ENCODE results near the gene CASK.

Gene CASK

GRCh38 chrX:41923211-41923977, at the start of gene CASK:
Gene CASK, minus strand, starts transcription at chrX:41923554. Its CDS starts 566 bp downstream, at chrX:41922988.
- DNase-seq = peak; percentile 74 to 80

DNA sequence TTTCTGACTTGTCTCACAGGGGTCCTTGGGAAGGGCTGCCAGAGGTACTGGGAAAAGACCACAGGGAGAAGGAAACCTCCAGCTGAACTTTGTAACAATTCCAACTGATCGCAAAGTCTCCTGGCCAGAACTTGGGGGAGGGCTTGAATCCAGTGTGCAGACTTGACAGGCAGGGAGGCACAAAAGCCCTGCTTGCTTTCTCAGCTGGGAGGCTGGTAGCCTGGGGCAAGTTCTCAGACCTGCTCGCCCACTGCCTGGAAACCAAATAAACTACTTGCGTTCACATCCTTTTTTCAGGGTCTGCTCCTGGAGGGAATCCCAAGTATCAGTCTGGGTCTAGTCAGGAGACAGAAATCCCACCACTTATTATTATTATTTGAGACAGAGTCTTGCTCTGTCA, 48.0 kb upstream of the CASK start:
- no peak for DNase-seq

DNA sequence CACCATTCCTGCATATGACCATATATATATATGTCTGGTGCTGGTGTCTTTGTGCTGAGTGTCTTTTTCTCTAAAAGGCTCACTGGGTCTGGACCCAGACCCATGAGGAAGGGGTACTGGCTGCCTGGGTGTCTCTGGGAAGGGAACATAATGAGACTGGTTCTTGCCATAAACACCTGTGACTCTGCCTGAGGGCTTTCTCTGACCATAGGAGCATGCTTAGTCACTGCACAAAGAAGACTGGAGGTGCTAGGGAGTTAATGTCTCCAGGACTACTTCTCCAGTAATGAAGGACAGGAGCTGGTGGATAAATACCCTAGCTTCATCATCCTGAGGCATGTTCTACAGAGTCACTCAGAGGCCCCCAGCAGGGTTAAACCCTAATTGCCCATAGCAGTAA, 47.1 kb upstream of the CASK start:
- DNase-seq = no peak

DNA sequence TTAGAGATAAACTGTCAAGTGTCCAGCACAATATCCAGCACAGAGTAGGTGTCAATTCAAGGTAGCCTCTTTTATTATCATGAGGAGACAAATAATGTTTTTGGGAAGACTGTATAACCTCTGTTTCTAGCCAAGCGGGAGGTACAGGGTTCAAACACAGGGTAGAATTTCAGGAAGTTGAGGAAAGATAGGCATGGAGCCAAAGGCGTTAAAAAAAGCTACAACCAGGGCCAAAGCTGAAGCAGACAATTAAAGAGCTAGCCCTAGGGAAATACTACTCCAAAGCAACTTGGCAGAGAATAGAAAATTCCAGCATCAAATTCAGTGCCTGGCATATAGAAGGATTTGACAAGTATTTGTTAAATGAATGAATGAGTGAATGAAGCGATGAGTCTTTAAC, 40.0 kb upstream of the CASK start:
- DNase-seq = no peak

DNA sequence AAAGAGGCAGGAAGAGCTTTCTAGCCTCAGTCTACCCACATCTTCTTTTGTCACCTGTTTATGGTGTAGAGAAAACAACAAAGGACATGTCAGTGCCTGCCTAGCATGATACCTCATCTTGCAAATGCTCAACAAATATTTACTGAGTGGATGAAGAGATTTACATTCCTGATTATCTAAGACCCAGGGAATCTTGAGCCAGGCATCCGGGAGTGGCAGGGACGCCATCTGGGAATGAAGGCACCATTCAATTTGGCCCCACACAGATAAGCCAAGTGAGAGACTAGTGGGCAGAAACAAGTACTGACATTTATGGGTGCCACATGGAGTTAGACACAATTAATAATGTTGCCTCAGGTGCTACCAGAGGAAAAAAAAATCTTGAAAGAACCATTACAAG, 36.8 kb upstream of the CASK start:
- no peak for DNase-seq

- no peak for DNase-seq
These were observed 35.5 kb upstream of the CASK start for GRCh38 chrX:41958861-41959260.

DNA sequence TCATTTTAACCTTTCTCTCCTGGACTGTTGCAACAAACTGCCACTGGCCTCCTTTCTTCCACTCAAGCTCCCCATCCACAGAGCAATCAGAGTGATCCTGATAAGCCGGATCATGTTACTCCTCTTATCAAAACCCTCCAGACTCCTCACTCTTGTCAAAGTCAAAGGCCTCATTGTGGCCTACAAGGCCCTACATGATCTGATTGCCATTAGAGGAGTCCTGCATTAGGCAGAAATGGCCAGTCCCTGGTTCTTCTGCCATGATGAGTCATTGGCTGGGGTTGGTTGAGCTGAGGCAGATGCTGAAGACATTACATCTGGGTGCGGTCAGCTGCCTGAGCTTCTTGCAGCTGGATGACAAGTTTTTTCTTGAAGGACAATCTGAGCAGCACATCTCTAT, 32.7 kb upstream of the CASK start:
- no peak for DNase-seq

DNA sequence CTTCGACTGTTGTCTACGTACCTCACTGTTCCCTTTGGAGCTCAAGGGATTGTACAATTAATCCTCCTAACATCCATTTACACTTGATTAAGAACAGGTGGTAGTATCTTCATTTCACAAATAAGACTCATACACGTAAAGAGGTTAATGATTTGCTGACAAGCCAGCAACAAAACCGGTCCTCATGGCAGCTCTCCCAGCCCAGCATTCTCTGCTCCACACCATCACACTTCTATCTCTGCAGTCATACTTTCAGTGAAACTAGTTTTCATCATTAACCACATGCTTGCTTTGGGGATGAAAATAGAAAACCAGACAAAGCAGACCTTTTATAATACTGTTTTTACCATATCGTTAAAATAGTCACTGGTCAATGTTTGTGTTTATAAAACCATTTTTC, 28.7 kb upstream of the CASK start:
- DNase-seq = no peak

GRCh38 chrX:41946989-41947612, 23.7 kb upstream of the CASK start:
- DNase-seq = no peak

DNA sequence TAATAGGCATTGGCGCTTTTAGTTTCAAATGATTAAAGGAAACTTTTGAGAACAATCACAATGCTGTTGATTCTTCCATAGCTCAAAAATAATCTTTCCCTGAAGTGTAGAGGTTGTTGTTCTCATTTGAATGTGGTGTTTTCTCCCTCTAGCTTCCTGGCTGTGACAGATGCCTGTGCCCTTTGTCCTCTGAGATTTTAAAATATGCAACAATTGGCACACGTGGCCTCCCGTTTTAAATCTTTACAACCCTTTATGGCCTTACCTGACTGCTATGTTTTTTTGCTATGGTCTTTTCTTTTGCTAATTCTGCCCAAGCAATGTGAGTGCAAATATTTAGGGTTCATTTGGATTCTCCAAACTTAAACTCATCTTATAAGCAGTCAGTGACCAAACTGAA, 22.9 kb upstream of the CASK start:
- DNase-seq = no peak

- DNase-seq = no peak
These were observed 12.5 kb upstream of the CASK start for GRCh38 chrX:41935832-41936231.

DNA sequence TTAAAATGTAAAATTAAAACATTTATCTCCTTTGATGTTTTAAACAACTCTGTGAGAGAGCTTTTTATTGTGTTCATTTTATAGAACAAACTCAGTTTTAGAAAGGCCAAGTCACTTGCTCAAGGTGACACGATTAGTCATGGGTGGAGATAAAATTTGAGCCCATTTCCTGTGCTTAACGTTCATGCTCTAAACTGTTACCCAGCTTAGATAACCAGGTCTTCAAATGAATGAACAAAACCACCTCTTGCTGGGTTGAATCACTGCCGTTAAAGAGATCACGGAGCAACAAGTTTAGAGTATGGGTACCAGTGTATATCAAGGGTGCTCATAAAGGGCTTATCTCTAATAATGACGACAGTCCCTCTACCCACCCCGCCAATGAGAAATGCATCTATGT, 10.2 kb upstream of the CASK start:
- no peak for DNase-seq

DNA sequence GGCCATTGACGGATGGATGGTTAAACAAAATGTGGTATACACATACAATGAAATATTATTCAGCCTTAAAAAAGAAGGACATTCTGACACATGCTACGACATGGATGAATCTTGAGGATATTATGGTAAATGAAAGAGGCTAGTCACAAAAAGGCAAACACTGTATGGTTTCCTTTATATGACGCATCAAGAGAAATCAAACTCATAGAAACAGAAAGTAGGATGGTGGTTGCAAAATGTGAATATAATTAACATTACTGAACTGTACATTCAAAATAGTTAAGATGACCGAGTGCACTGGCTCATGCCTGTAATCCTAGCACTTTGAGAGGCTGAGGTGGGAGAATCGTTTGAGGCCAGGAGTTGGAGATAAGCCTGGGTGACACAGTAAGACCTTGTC, 9.5 kb upstream of the CASK start:
- no peak for DNase-seq

- DNase-seq = no peak
These were observed 8.2 kb upstream of the CASK start for GRCh38 chrX:41931591-41931990.

DNA sequence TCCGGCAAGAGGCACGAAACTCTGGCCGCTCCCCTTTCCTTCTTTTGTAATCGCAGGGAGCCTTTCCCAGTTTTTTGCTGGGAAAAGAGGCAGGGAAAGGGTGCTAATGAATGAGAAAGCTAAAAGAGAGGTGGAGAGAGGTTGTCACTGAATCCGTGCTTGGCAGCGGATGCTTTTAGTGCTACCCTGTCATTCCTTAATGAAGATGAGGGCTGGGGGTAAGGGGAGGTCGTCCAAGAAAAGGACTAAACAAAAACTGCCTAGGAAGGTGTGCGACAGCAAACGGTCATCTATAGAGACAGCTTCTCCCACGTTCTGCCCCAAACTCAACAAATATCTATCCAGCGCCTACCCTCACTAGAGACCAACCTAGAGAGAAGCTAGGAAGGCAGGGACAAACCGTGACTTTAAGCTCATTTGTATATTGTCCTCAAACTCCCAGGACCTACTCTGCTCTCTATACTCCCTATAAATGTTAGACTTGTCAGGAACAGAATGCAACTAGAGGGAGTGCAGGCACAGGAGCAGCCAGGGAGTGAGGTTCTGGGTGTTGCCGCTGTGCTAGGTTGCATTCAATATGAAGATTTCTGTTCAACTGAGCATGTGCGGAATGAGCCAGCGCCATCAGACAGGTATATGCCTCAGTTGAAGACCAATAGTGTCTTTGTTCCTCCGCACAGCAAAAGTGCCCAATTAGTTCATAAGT, 777 bp upstream of the CASK start:
- DNase-seq = no peak

DNA sequence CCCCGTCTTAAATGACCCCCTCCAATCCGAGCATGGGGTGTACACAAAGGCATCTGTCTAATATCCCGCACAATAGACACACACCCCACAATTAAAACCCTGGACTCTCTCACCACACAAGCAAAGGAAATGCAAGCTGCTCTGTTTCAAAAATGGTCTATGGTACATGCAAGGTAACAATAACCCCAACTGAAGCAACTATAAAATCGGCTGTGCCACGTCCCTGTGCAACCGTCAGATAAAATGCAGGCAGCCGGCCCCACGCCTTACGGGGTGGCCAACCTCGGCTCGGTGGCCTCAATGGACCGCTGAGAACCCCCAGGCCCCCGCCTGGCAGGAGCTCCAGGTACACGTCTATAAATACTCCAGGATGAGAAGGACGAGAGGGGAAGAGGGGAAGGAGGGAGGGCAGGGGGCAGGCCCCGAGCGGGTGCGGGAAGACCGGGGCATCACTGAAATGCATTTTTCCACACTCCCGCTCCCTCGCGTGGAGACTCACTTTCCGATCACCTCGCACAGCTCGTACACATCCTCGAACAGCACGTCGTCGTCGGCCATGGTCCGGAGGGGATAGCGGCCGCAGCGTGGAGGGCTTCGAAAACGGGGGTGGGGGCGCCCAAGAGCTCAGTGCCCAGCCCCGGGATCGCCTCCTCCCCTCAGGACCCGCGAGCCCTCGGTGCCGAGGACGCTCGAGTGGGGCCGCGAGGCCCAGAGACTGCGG, 763 bp downstream of the CASK start:
- DNase-seq = peak in 1 of 2 donors; percentile 11

DNA sequence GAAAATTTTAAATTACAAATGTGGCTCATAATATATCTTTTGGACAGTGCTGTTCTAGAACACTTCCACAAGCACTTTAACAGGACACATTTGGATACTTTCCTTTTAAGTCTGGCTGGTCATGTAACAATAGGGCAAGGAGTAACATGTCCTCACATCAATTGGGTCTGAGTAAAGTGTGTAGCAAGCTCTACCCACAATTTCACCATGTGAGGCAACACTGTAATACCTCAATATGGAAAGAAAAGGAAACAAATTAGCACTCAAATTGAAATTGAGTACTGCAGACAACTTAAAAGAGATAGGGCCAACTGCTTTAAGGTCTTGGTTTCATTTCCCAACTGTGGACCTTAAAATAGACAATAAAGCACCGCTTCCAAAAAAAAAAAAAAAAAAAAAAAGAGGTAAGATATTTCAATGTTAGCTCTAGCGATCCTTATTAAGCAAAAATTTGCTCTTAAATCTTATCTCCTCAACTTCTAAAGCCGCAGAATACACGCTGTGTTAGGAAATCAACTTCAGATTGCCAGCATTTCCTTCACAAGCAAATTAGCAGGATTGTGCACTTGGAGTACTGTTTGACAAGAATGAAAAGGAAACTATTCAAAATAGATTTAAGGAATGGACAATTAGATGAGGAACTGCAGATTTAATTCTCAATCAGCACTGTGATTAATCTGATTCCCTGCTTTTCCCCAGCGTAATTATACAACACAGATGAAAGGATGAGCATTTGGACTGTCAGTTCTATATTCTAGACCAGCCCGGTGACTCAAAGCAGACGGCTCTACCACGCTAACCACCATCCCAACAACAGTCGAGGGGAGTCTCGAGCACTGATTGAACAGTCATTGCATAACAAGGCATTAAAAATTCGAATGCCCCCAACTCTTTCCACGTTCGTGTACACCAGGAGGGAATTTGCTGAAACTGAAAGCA, 1.6 kb downstream of the CASK start:
- peak in 1 of 2 donors; percentile 10 for DNase-seq

GRCh38 chrX:41919870-41920269, 3.5 kb downstream of the CASK start:
- DNase-seq = no peak

DNA sequence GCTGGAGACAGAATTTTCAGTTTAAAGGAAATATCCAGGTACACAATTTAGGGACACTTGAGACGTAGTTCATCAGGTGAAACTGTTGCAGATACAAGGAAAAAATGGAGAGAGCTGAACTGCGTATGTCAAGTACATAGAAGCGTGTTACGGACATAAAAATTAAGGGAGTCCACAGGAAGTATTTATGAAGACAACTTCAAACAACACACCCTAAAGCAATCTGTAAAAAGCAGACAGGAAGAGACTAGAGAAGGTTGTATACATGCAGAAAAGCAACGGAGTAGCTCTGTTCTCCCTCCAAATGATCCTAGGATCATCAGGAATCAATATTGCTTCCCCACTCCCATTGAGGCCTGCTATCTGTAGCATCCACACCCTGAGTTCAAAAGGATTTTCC, 5.8 kb downstream of the CASK start:
- no peak for DNase-seq

DNA sequence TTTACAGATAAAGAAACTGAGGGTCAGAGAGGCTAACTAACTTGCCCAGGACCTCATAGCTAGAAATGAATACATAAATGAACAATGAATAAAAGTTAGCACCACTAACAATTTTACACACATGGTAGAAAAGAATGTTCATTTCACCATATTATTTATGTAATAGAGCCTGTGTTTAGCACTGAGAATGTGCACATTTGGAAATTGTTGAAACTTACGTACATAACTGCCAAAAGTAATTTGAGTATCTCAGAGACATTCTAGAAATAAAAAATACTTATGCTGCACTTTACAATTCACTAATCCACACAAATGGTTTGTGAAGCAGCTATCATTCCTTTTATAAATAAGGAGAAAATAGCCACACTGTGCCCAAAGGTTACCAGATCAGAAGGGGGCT, 9.9 kb downstream of the CASK start:
- DNase-seq = no peak

DNA sequence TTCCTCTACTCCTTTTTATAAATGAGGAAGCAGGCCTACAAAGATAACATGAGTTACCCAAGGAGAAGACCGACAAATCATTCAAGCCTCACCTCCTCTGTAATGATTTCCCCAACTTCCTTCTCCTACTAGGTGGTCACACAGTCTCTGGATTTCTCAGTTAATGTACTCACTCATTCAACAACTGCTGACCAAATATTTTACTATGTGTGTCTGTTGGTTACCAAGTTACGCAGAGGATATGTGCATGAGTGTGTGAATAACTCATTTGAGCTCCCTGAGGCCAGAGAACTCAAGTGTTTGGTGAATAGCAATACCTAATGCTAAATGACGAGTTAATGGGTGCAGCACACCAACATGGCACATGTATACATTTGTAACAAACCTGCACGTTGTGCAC, 10.4 kb downstream of the CASK start:
- DNase-seq = no peak

GRCh38 chrX:41909068-41909467, 14.3 kb downstream of the CASK start:
- no peak for DNase-seq
